Measurements from ENCODE around the gene NAAA. TPM values are rescaled to one million over a fixed set of nuclear protein-coding genes. Genes with fewer than 3 reads are reported as not detected.

Gene NAAA
- polyA plus RNA-seq, 1 of the 3 experiments (the other 2 are of a cell fraction): 3.5 TPM

DNA sequence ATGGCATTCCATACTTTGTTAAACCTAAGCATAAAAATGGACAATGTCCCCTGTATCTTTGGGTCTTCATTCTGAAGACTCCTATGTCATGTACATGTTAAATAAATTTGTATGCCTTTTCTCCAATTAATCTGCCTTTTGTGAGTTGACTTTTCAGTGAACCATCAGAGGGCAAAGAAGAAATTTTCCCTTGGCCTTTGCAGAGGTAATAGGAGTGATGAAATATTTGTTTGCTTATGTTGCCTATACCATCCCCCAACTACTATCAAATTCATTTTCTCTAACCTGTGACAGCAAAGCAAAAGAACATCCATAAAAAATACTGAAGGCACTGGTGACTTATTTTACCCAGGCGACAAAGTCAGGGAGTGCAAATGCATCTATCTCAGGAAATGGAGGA lies 18.2 kb downstream of the NAAA start:
- Histone ChIP-seq H3K9ac (no peak overlapping the region), H3K9me3 (no peaks in the 10 kb centered on the region), H3K79me2 (ENCODE audit: insufficient read depth) (no peaks in the 10 kb centered on the region), H2AFZ (ENCODE audit: low read depth) (no peak overlapping the region), H3K9me2 (no peaks in the 10 kb centered on the region), H3K4me1 (ENCODE audit: control insufficient read depth in 1 of 2, insufficient read depth in 2 of 2, low read depth in 1 of 2, low read length in 1 of 2) (no peaks in the 10 kb centered on the region), H3K27me3 (ENCODE audit: insufficient read depth) (no peaks in the 10 kb centered on the region), H3K4me3 (ENCODE audit: low read depth in 2 of 2, low read length in 1 of 2) (no peak overlapping the region), H4K20me1 (ENCODE audit: insufficient read depth) (no peaks in the 10 kb centered on the region), H3K27ac (ENCODE audit: low read depth in 2 of 2, low read length in 1 of 2) (no peak overlapping the region), H3K4me2 (no peak overlapping the region), H3F3A (replicated peaks; ENCODE audit: insufficient read depth) (no peaks in the 10 kb centered on the region), H3K36me3 (replicated peaks in 1 of 2; ENCODE audit: control insufficient read depth in 1 of 2, insufficient read depth in 2 of 2, low read length in 1 of 2) (peaks cover 7 to 20% of the 10 kb centered on the region in 2 experiments)
- 91% methylated on average over 1 of the region's 1 CpG for WGBS (ENCODE audit: low lambda C conversion rate)
- ChIA-PET CTCF (no interaction called here), POLR2A (no interaction called here)
- DNase-seq: no peak
- TF ChIP-seq POLR2AphosphoS5 (IDR thresholded peaks at IDR 0.05; ENCODE audit: low read depth, low read length) (no peak), TEAD4 (IDR thresholded peaks at IDR 0.05; ENCODE audit: borderline replicate concordance, insufficient read depth) (no peak)

DNA sequence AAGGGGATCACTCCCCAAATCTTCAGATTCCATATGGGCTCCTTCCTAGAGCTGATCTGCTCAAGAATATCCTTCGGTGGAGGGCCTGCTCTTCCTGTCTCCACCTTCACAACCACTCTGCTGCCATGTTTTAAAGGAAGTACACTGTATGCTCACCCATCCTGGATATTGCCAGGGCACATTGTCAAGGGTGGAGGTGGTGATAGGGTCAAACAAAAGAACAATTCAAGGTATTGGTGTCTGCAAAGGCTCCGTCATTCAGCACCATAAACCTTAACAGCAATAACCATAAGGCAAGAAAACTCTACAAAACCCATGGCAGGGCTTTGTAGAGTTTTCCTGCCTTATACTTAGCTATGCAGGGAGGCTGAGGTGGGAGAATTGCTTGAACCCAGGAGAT lies 18.9 kb downstream of the NAAA start:
- CTCF ChIA-PET: interaction anchor here (0.7 to 0.8 kb wide), 2 partner anchors 24 to 26 kb away, joined by 3 read pairs; no protein-coding TSS in a partner anchor

DNA sequence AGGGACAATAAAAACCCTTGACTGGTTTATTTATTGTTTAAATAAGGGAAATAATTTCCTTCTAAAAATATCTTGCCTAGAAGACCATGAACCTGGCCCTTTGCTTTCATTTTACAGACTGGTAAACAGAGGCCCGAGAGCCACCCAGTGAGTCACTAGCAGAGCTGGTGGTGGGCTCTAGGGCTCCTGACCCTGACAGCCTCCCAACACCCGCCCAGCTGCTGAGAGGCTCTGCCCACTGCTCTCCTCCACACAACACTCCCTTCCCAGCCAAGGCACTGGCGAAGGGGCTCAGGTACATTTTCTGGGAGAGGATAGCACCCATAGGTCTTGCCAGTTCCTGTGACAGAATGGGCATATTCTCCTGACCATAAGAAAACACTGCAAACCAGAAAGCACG lies 20.5 kb downstream of the NAAA start:
- H3F3A ChIP-seq (replicated peaks; ENCODE audit: insufficient read depth): peaks cover 8% of the 10 kb centered on the region
- H3K9me2 ChIP-seq: no peaks in the 10 kb centered on the region
- ChIA-PET POLR2A (no interaction called here), CTCF (interaction anchor here (0.7 kb wide), 1 partner anchor 10 kb away, joined by 4 read pairs; no protein-coding TSS in a partner anchor)
- no peak overlapping the region for H3K4me3 ChIP-seq (ENCODE audit: low read depth in 2 of 2, low read length in 1 of 2)
- H3K27me3 ChIP-seq (ENCODE audit: insufficient read depth): no peaks in the 10 kb centered on the region
- DNase-seq: no peak
- WGBS (ENCODE audit: low lambda C conversion rate): 91% methylated on average over 4 of the region's 4 CpGs
- no peaks in the 10 kb centered on the region for H4K20me1 ChIP-seq (ENCODE audit: insufficient read depth)
- no peaks in the 10 kb centered on the region for H3K79me2 ChIP-seq (ENCODE audit: insufficient read depth)
- H3K4me2 ChIP-seq: no peak overlapping the region
- H3K9me3 ChIP-seq: no peaks in the 10 kb centered on the region
- H3K36me3 ChIP-seq (replicated peaks in 1 of 2; ENCODE audit: control insufficient read depth in 1 of 2, insufficient read depth in 2 of 2, low read length in 1 of 2): peaks cover 7 to 24% of the 10 kb centered on the region in 2 experiments
- no peak overlapping the region for H3K9ac ChIP-seq
- H3K4me1 ChIP-seq (ENCODE audit: control insufficient read depth in 1 of 2, insufficient read depth in 2 of 2, low read depth in 1 of 2, low read length in 1 of 2): no peaks in the 10 kb centered on the region
- H3K27ac ChIP-seq (ENCODE audit: low read depth in 2 of 2, low read length in 1 of 2): no peak overlapping the region
- no peak overlapping the region for H2AFZ ChIP-seq (ENCODE audit: low read depth)
- TF ChIP-seq SMC3 (IDR thresholded peaks at IDR 0.05; ENCODE audit: low read depth, low read length): no peak
- TF ChIP-seq RAD21 (IDR thresholded peaks at IDR 0.05; ENCODE audit: low read length): no peak
- TF ChIP-seq, protein P1, sequence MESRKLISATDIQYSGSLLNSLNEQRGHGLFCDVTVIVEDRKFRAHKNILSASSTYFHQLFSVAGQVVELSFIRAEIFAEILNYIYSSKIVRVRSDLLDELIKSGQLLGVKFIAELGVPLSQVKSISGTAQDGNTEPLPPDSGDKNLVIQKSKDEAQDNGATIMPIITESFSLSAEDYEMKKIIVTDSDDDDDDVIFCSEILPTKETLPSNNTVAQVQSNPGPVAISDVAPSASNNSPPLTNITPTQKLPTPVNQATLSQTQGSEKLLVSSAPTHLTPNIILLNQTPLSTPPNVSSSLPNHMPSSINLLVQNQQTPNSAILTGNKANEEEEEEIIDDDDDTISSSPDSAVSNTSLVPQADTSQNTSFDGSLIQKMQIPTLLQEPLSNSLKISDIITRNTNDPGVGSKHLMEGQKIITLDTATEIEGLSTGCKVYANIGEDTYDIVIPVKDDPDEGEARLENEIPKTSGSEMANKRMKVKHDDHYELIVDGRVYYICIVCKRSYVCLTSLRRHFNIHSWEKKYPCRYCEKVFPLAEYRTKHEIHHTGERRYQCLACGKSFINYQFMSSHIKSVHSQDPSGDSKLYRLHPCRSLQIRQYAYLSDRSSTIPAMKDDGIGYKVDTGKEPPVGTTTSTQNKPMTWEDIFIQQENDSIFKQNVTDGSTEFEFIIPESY (IDR thresholded peaks at IDR 0.05; ENCODE audit: borderline replicate concordance, low read depth): no peak
- no peak for TF ChIP-seq GABPA (IDR thresholded peaks at IDR 0.05; ENCODE audit: low read depth)
- no peak for TF ChIP-seq MEF2A (IDR thresholded peaks at IDR 0.05; ENCODE audit: borderline replicate concordance, low read depth)
- TF ChIP-seq, protein P2, sequence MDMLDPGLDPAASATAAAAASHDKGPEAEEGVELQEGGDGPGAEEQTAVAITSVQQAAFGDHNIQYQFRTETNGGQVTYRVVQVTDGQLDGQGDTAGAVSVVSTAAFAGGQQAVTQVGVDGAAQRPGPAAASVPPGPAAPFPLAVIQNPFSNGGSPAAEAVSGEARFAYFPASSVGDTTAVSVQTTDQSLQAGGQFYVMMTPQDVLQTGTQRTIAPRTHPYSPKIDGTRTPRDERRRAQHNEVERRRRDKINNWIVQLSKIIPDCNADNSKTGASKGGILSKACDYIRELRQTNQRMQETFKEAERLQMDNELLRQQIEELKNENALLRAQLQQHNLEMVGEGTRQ (IDR thresholded peaks at IDR 0.05; ENCODE audit: borderline replicate concordance, low read depth, low read length): no peak
- TF ChIP-seq FOXM1 (IDR thresholded peaks at IDR 0.05; ENCODE audit: low read depth): no peak
- no peak for TF ChIP-seq TAF1 (IDR thresholded peaks at IDR 0.05; ENCODE audit: borderline replicate concordance, low read depth, low read length)
- TF ChIP-seq FOXJ3 (CRISPR knock-in tag; IDR thresholded peaks at IDR 0.05): no peak

More for the DNA sequence above, 18.9 kb downstream of the NAAA start:
- no peaks in the 10 kb centered on the region for H3K27me3 ChIP-seq (ENCODE audit: insufficient read depth)
- H3K79me2 ChIP-seq (ENCODE audit: insufficient read depth): no peaks in the 10 kb centered on the region
- H3F3A ChIP-seq (replicated peaks; ENCODE audit: insufficient read depth): no peaks in the 10 kb centered on the region
- POLR2A ChIA-PET: no interaction called here
- DNase-seq: no peak
- no peaks in the 10 kb centered on the region for H4K20me1 ChIP-seq (ENCODE audit: insufficient read depth)
- WGBS (ENCODE audit: low lambda C conversion rate): 92% methylated on average over 2 of the region's 2 CpGs
- TF ChIP-seq RXRA (IDR thresholded peaks at IDR 0.05; ENCODE audit: borderline replicate concordance, low read depth) (no peak), EZH2phosphoT487 (IDR thresholded peaks at IDR 0.05; ENCODE audit: borderline replicate concordance, low read depth) (no peak), SIN3A (IDR thresholded peaks at IDR 0.05; ENCODE audit: borderline replicate concordance, low read depth, low read length) (no peak), EP300 (IDR thresholded peaks at IDR 0.05; ENCODE audit: borderline replicate concordance in 1 of 2, low read depth in 1 of 2, low read length in 1 of 2) (no peak)
- TF ChIP-seq, protein P1 (IDR thresholded peaks at IDR 0.05; ENCODE audit: borderline replicate concordance, low read depth): no peak
- TF ChIP-seq, protein P3, sequence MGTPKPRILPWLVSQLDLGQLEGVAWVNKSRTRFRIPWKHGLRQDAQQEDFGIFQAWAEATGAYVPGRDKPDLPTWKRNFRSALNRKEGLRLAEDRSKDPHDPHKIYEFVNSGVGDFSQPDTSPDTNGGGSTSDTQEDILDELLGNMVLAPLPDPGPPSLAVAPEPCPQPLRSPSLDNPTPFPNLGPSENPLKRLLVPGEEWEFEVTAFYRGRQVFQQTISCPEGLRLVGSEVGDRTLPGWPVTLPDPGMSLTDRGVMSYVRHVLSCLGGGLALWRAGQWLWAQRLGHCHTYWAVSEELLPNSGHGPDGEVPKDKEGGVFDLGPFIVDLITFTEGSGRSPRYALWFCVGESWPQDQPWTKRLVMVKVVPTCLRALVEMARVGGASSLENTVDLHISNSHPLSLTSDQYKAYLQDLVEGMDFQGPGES (IDR thresholded peaks at IDR 0.05; ENCODE audit: low read depth, low read length): no peak
- H3K27ac ChIP-seq (ENCODE audit: low read depth in 2 of 2, low read length in 1 of 2): no peak overlapping the region
- no peak overlapping the region for H3K4me2 ChIP-seq
- no peaks in the 10 kb centered on the region for H3K9me2 ChIP-seq
- no peak overlapping the region for H2AFZ ChIP-seq (ENCODE audit: low read depth)
- no peak overlapping the region for H3K9ac ChIP-seq
- H3K9me3 ChIP-seq: no peaks in the 10 kb centered on the region
- H3K4me1 ChIP-seq (ENCODE audit: control insufficient read depth in 1 of 2, insufficient read depth in 2 of 2, low read depth in 1 of 2, low read length in 1 of 2): no peaks in the 10 kb centered on the region
- no peak overlapping the region for H3K4me3 ChIP-seq (ENCODE audit: low read depth in 2 of 2, low read length in 1 of 2)
- peaks cover 7 to 23% of the 10 kb centered on the region in 2 experiments for H3K36me3 ChIP-seq (replicated peaks in 1 of 2; ENCODE audit: control insufficient read depth in 1 of 2, insufficient read depth in 2 of 2, low read length in 1 of 2)

All from SK-N-SH (cell line).